ENCODE measurements around the gene FSTL4.

- TF ChIP-seq, protein P1, sequence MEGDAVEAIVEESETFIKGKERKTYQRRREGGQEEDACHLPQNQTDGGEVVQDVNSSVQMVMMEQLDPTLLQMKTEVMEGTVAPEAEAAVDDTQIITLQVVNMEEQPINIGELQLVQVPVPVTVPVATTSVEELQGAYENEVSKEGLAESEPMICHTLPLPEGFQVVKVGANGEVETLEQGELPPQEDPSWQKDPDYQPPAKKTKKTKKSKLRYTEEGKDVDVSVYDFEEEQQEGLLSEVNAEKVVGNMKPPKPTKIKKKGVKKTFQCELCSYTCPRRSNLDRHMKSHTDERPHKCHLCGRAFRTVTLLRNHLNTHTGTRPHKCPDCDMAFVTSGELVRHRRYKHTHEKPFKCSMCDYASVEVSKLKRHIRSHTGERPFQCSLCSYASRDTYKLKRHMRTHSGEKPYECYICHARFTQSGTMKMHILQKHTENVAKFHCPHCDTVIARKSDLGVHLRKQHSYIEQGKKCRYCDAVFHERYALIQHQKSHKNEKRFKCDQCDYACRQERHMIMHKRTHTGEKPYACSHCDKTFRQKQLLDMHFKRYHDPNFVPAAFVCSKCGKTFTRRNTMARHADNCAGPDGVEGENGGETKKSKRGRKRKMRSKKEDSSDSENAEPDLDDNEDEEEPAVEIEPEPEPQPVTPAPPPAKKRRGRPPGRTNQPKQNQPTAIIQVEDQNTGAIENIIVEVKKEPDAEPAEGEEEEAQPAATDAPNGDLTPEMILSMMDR (IDR thresholded peaks at IDR 0.05) = no peak
- no peak for TF ChIP-seq POLR2A (IDR thresholded peaks at IDR 0.05)
- TF ChIP-seq POLR2AphosphoS5 (IDR thresholded peaks at IDR 0.05) = no peak
- no peak for TF ChIP-seq EP300 (IDR thresholded peaks at IDR 0.05)
Measured at GRCh38 chr5:133266527-133266878, 345.8 kb downstream of the FSTL4 start.
